ENCODE measurements around the gene CPA4. TPM values are rescaled to one million over a fixed set of nuclear protein-coding genes. Genes with fewer than 3 reads are reported as not detected.
A peak's percentile ranks its signal among the peaks of the same experiment; 100 is the strongest.

The CPA4 gene
- total RNA-seq, 2 donors from 2014 or later: 9.6 to 10.2 TPM

DNA sequence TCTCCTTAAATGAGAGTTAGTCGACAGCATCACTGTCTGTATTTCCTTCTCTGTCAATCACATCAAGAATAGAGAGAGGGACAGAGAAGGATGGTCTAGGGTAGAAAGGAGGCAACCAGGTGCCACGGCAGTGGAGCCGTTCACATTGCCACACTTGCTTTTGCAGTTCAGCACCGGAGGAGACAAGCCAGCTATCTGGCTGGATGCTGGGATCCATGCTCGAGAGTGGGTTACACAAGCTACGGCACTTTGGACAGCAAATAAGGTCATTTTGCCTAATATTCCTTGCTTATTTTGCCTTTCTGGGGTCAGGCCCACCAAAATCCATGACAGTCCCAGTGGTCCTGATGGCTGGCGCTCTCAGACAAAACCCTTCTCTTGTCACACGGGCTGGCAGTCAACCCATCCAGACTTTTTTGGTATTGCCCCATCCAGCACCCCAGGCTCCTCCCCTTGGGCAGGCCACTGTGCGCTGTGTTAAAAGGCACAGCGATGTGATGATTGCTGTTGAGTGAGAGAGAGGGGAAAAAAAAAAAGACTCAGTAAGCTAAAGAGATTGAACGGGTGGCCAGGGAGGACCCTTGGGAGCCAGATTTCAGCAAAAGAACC, 17.9 kb upstream of the CPA4 start:
- H3K4me1 ChIP-seq: peaks cover 89% of the 10 kb centered on the region
- no peak overlapping the region for H3K4me3 ChIP-seq
- TF ChIP-seq POLR2A (IDR thresholded peaks at IDR 0.05): peak in 2 of 3 donors; percentile 52 to 56
- TF ChIP-seq, protein P1, sequence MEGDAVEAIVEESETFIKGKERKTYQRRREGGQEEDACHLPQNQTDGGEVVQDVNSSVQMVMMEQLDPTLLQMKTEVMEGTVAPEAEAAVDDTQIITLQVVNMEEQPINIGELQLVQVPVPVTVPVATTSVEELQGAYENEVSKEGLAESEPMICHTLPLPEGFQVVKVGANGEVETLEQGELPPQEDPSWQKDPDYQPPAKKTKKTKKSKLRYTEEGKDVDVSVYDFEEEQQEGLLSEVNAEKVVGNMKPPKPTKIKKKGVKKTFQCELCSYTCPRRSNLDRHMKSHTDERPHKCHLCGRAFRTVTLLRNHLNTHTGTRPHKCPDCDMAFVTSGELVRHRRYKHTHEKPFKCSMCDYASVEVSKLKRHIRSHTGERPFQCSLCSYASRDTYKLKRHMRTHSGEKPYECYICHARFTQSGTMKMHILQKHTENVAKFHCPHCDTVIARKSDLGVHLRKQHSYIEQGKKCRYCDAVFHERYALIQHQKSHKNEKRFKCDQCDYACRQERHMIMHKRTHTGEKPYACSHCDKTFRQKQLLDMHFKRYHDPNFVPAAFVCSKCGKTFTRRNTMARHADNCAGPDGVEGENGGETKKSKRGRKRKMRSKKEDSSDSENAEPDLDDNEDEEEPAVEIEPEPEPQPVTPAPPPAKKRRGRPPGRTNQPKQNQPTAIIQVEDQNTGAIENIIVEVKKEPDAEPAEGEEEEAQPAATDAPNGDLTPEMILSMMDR (IDR thresholded peaks at IDR 0.05): no peak
- intact Hi-C loops (cut with DNase I): loop anchor here (10.0 kb wide), 1 partner anchor 110 kb away; the partner anchor contains the start of gene CPA1
- peak overlapping the region; percentile 53 to 96 (median 84) for H3K27ac ChIP-seq
- H3K36me3 ChIP-seq (replicated peaks in 1 of 2; ENCODE audit: insufficient read depth in 1 of 2, low read depth in 2 of 2): peaks cover 7 to 9% of the 10 kb centered on the region in 2 donors
- DNase-seq (peak in 1 of 4 donors; percentile 41), ATAC-seq (no peak)
- H3K9me3 ChIP-seq: no peaks in the 10 kb centered on the region
- no peaks in the 10 kb centered on the region for H3K27me3 ChIP-seq
- WGBS, 2 donors: 39 to 52% methylated on average over 11 of the region's 11 CpGs

DNA sequence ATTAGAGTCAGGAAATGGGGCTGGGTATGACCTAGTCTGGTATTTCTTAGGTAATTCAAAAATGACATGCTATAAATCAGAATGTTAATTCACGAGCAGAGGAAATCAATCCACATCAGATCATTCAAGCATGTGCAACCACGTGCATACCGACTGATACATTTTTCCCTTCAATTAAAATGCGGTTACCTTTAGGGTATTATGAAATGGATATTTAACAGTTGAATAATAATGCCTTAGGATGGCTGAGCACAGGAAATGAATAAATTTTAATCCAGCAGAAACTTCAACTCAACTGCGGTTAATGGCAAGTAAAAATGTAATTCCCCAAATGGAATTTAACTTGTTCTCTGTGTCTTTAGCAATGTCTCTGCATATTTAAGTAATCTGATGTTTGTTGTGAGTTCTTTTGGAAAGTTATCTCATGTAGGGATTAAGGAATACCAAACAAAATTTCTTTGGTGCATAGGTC, 17.1 kb upstream of the CPA4 start:
- Histone ChIP-seq H3K4me3 (no peak overlapping the region), H3K27ac (peak overlapping the region; percentile 33 to 96 (median 84)), H3K9me3 (no peaks in the 10 kb centered on the region), H3K36me3 (replicated peaks in 1 of 2; ENCODE audit: insufficient read depth in 1 of 2, low read depth in 2 of 2) (peaks cover 7 to 12% of the 10 kb centered on the region in 2 donors), H3K4me1 (peaks cover 91% of the 10 kb centered on the region), H3K27me3 (no peaks in the 10 kb centered on the region)
- intact Hi-C loops (cut with DNase I): loop anchor here (10.0 kb wide), 1 partner anchor 109 kb away; the partner anchor contains the start of gene CPA1
- DNase-seq (no peak), ATAC-seq (peak; percentile 12)
- TF ChIP-seq, protein P1 (IDR thresholded peaks at IDR 0.05): peak in 1 of 7 experiments; percentile 14
- TF ChIP-seq POLR2A (IDR thresholded peaks at IDR 0.05): peak in 1 of 3 donors; percentile 1
- 19 to 23% methylated on average over 5 of the region's 5 CpGs for WGBS, 2 donors

DNA sequence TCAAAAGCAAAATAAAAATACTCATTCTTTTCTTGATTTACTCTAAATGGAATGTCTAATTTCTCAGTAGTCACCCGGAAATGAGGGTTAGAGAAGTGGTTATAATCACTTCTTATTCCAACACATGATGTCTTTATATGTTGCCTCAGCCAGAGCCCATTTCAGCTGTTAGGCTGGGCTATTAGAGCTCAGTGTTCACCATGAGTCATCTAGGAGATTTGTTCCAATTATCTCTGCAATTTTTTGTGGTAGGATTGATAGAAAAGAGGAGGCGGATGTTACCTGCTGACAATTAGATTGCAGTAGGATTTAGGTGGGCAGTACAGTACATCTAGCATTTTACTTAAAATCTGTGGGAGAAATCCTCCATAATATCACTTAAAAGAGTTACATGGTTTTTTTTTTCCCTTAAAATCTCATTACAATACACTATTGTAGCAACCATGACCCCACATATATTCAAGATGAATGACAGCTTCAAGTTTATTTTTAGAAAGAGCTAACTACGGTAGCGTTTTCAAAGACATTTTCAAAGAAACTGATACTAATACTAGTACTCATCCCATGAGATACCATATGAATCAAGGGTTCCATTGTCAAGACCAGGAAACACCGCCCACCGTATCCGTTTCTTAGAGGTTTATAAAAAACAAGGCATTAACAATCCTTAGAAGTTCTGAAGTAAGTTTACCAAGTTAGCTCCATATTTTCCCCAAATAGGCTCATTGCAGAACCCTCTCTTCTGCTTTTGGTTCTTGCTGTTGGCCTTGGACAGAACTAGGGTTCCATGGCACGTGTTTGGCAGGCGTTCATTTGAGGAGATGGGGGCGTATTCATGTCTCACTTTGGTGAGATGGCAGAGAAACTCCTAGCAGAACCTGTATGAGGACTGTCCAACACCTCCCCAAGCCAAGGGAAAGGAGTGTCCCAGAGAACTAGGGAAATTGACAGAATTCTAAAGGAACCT, 15.9 kb upstream of the CPA4 start:
- 45 to 48% methylated on average over 10 of the region's 10 CpGs for WGBS, 2 donors
- peaks cover 10 to 12% of the 10 kb centered on the region in 2 donors for H3K36me3 ChIP-seq (replicated peaks in 1 of 2; ENCODE audit: insufficient read depth in 1 of 2, low read depth in 2 of 2)
- H3K9me3 ChIP-seq: no peaks in the 10 kb centered on the region
- peaks cover 95% of the 10 kb centered on the region for H3K4me1 ChIP-seq
- H3K27me3 ChIP-seq: no peaks in the 10 kb centered on the region
- DNase-seq (peak in 1 of 4 donors; percentile 41), ATAC-seq (no peak)
- peak in 2 of 3 donors; percentile 56 to 74 for TF ChIP-seq POLR2A (IDR thresholded peaks at IDR 0.05)
- TF ChIP-seq, protein P1 (IDR thresholded peaks at IDR 0.05): no peak
- H3K4me3 ChIP-seq: no peak overlapping the region
- H3K27ac ChIP-seq: peak overlapping the region; percentile 33 to 96 (median 81)
- intact Hi-C loops (cut with DNase I): loop anchor here (10.0 kb wide), 1 partner anchor 108 kb away; the partner anchor contains the start of gene CPA1

DNA sequence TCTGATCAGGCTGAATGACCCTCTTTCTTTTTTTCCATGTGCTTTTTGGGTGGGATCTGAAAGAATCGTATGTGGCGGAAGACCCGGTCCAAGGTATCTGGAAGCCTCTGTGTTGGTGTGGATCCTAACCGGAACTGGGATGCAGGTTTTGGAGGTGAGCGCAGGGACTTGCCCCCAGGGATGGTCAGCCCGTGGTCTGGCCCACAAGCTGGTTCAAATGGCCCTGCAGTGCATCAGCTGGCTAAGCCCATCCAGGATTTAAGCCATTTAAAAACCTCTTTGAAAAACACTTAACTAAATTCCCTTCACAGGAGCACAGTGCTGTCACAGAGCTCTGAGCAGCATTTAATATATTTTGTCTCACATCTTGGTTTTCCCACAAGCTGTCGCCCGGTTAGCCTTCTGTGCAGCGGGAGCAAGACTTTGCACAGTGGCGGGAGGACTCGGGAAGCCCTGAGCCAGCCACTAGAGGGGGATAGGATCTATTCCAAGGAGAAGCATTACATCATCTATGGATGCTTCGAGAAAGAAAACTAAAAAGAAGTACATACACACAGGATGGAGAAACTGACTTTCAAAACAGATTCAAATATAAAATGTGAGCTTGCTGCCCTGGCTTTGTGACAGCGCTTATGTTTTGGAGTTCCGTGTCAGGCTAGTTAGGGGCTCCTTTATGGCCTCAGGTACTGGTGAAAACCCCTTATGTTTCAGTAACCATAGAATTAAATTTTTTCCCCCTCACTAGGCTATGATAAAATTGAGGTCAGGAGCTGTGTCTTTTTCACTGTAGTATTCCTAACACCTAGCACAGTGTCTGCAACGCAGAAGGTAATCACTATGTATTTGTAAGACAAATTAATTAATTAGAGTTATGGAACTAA, 15.0 kb upstream of the CPA4 start:
- H3K36me3 ChIP-seq (replicated peaks in 1 of 2; ENCODE audit: insufficient read depth in 1 of 2, low read depth in 2 of 2): peaks cover 10 to 12% of the 10 kb centered on the region in 2 donors
- TF ChIP-seq POLR2A (IDR thresholded peaks at IDR 0.05): peak in 2 of 3 donors; percentile 52 to 54
- TF ChIP-seq, protein P1 (IDR thresholded peaks at IDR 0.05): peak; percentile 34 to 73 (median 60)
- peak overlapping the region; percentile 25 to 94 (median 66) for H3K27ac ChIP-seq
- H3K4me1 ChIP-seq: peaks cover 96% of the 10 kb centered on the region
- no peak overlapping the region for H3K4me3 ChIP-seq
- WGBS, 2 donors: 32 to 39% methylated on average over 15 of the region's 15 CpGs
- intact Hi-C loops (cut with DNase I): loop anchor here (10.0 kb wide), 1 partner anchor 107 kb away; the partner anchor contains the start of gene CPA1
- no peaks in the 10 kb centered on the region for H3K9me3 ChIP-seq
- DNase-seq (peak; percentile 73 to 79 (median 76)), ATAC-seq (peak; percentile 41)
- H3K27me3 ChIP-seq: no peaks in the 10 kb centered on the region
